K562 (cell line): Measurements from ENCODE around the gene ACRBP. TPM values are rescaled to one million over a fixed set of nuclear protein-coding genes. Genes with fewer than 3 reads are reported as not detected.
A peak's percentile ranks its signal among the peaks of the same experiment; 100 is the strongest.

ENCODE experiments used
- BRD9 ChIP-seq: fragments of 450-650 bp; IDR thresholded peaks from 2 replicates; pipeline ENCODE4 v1.6.1; 2018; ENCODE audit warnings: low read depth; ENCODE audit not compliant: partially characterized antibody
- CTCFL ChIP-seq: IDR thresholded peaks from 2 replicates; pipeline ENCODE4 v1.6.1; 2011; ENCODE audit warnings: borderline replicate concordance, low read depth, mild to moderate bottlenecking, moderate library complexity, low read length; ENCODE audit not compliant: insufficient read depth, poor library complexity, severe bottlenecking
- EP300 ChIP-seq: IDR thresholded peaks from 2 replicates; pipeline ENCODE4 v1.6.1; 2012; ENCODE audit warnings: low read length, improper control_type of control experiment
- EP400 ChIP-seq: fragments of 450-650 bp; IDR thresholded peaks from 2 replicates; pipeline ENCODE4 v1.6.1; 2017; ENCODE audit warnings: antibody characterized with exemption, mild to moderate bottlenecking, moderate library complexity
- ESRRA ChIP-seq: fragments of 450-650 bp; IDR thresholded peaks from 2 replicates; pipeline ENCODE4 v1.6.1; 2014; ENCODE audit warnings: low read depth, mild to moderate bottlenecking, moderate library complexity, borderline replicate concordance
- HDAC3 ChIP-seq: fragments of 450-650 bp; IDR thresholded peaks from 2 replicates; pipeline ENCODE4 v1.6.1; 2018; ENCODE audit warnings: borderline replicate concordance, mild to moderate bottlenecking, moderate library complexity; ENCODE audit not compliant: partially characterized antibody
- HMG20A ChIP-seq: fragments of 450-650 bp; formaldehyde crosslinking; conservative IDR thresholded peaks from 2 replicates; pipeline ENCODE4 v1.4.0; 2020; ENCODE audit warnings: mild to moderate bottlenecking, mixed read lengths
- KLF10 ChIP-seq: fragments of 250-450 bp; sonication (Bioruptor Pico); IDR thresholded peaks from 2 replicates; pipeline ENCODE4 v1.6.1; 2021; ENCODE audit warnings: matching md5 sums
- L3MBTL2 ChIP-seq: fragments of 450-650 bp; IDR thresholded peaks from 2 replicates; pipeline ENCODE4 v1.6.1; 2016; ENCODE audit warnings: mild to moderate bottlenecking, moderate library complexity
- LARP7 ChIP-seq: fragments of 450-650 bp; IDR thresholded peaks from 2 replicates; pipeline ENCODE4 v1.6.1; 2016
- LCOR ChIP-seq: sonication (generic); formaldehyde crosslinking; IDR thresholded peaks from 2 replicates; pipeline ENCODE4 v1.8.0; 2022; ENCODE audit warnings: mild to moderate bottlenecking, missing genetic modification reagents
- MEF2A ChIP-seq: IDR thresholded peaks from 2 replicates; pipeline ENCODE4 v1.6.1; 2011; ENCODE audit warnings: low read depth, mild to moderate bottlenecking, low read length, moderate library complexity; ENCODE audit not compliant: control insufficient read depth
- MTA3 ChIP-seq: fragments of 450-650 bp; formaldehyde crosslinking; IDR thresholded peaks from 2 replicates; pipeline ENCODE4 v1.6.1; 2017; ENCODE audit warnings: mild to moderate bottlenecking, borderline replicate concordance
- NCOA1 ChIP-seq: fragments of 450-650 bp; IDR thresholded peaks from 2 replicates; pipeline ENCODE4 v1.6.1; 2016; ENCODE audit warnings: low read depth
- NCOR1 ChIP-seq: fragments of 450-650 bp; IDR thresholded peaks from 2 replicates; pipeline ENCODE4 v1.6.1; 2016; ENCODE audit warnings: mild to moderate bottlenecking, moderate library complexity
- NFE2L1 ChIP-seq: fragments of 450-650 bp; IDR thresholded peaks from 2 replicates; pipeline ENCODE4 v1.6.1; 2016; ENCODE audit warnings: missing genetic modification characterization, low read depth, mild to moderate bottlenecking, missing compliant biosample characterization, moderate library complexity, borderline replicate concordance
- POLR2G ChIP-seq: fragments of 200-400 bp; formaldehyde crosslinking; IDR thresholded peaks from 2 replicates; pipeline ENCODE4 v1.6.1; 2017; ENCODE audit warnings: low read depth, mild to moderate bottlenecking, antibody characterized with exemption, low read length, moderate library complexity
- RAD51 ChIP-seq: fragments of 450-650 bp; IDR thresholded peaks from 2 replicates; pipeline ENCODE4 v1.7.1; 2016; ENCODE audit warnings: low read depth, mild to moderate bottlenecking, borderline replicate concordance
- RUNX1 ChIP-seq: sonication (generic); IDR thresholded peaks from 2 replicates; pipeline ENCODE4 v1.6.1; 2016; ENCODE audit warnings: antibody characterized with exemption, low read depth
- SMARCA4 ChIP-seq: fragments of 450-650 bp; IDR thresholded peaks from 2 replicates; pipeline ENCODE4 v1.6.1; 2016
- SREBF1 ChIP-seq: fragments of 150-350 bp; IDR thresholded peaks from 2 replicates; pipeline ENCODE4 v1.6.1; 2014; ENCODE audit warnings: antibody characterized with exemption, low read depth, low read length, borderline replicate concordance
- TEAD2 ChIP-seq: fragments of 450-650 bp; IDR thresholded peaks from 2 replicates; pipeline ENCODE4 v1.6.1; 2016; ENCODE audit warnings: missing genetic modification characterization, control low read depth, missing compliant biosample characterization
- YBX1 ChIP-seq: fragments of 450-650 bp; IDR thresholded peaks from 2 replicates; pipeline ENCODE4 v1.7.1; 2016; ENCODE audit warnings: mild to moderate bottlenecking
- ZC3H4 ChIP-seq: sonication (generic); formaldehyde crosslinking; IDR thresholded peaks from 2 replicates; pipeline ENCODE4 v1.9.0; 2021; ENCODE audit warnings: missing genetic modification reagents, borderline replicate concordance
- ZFX ChIP-seq: sonication (generic); formaldehyde crosslinking; IDR thresholded peaks from 2 replicates; pipeline ENCODE4 v1.8.0; 2022; ENCODE audit warnings: mild to moderate bottlenecking, missing genetic modification reagents, moderate library complexity
- ZNF143 ChIP-seq: sonication (generic); formaldehyde crosslinking; IDR thresholded peaks from 2 replicates; pipeline ENCODE4 v1.9.0; 2022; ENCODE audit warnings: mild to moderate bottlenecking, missing genetic modification reagents
- ZNF696 ChIP-seq: fragments of 250-450 bp; sonication (Bioruptor Pico); conservative IDR thresholded peaks from 2 replicates; pipeline ENCODE4 v1.4.0; 2020; ENCODE audit warnings: mild to moderate bottlenecking, moderate library complexity
- ZNF75A ChIP-seq: fragments of 450-650 bp; formaldehyde crosslinking; IDR thresholded peaks from 2 replicates; pipeline ENCODE4 v1.4.0; 2020; ENCODE audit warnings: mild to moderate bottlenecking
- polyA plus RNA-seq, 8 experiments: library from polyadenylated mRNA; depleted of rRNA in 4 of 8; stranded (reverse) in 5 of 8; unstranded in 3 of 8; fragments of >200 nt; fragmentation: Nextera tagmentation in 2 of 8; fragmentation: Illumina TruSeq in 1 of 8; extraction: Ambion mirVana in 2 of 8; extraction: Trizol in 1 of 8; gene quantifications; 2 replicates each; pipeline versions ENCODE4 v1.2.1 to v1.2.3, GENCODE V29; 2011 to 2014; ENCODE audit warnings: inconsistent platforms in 1 of 8, missing spikeins in 1 of 8
- total RNA-seq, 7 experiments: library from RNA; depleted of rRNA in 6 of 7; stranded (reverse); fragments of >200 nt in 6 of 7; fragmentation: Illumina TruSeq in 2 of 7; extraction: Trizol in 2 of 7; gene quantifications; 2 replicates each; pipeline versions ENCODE4 v1.2.1 to v1.2.3, GENCODE V29; 2011 to 2021; ENCODE audit warnings: low replicate concordance in 1 of 7
- TF ChIP-seq, protein P1 (sequence below): fragments of 200-800 bp; sonication (Bioruptor generic); IDR thresholded peaks from 2 replicates; pipeline ENCODE4 v1.6.1; 2017; ENCODE audit warnings: missing genetic modification characterization, missing compliant biosample characterization

The ACRBP gene
- total and polyA plus RNA-seq, 9 of the 15 experiments (the other 6 are each of a cell fraction or from before 2014, with no cell fraction given), result 3.1 to 31.8 (median 8.4) TPM

- TF ChIP-seq EP400, result peak; percentile 44; the same call in 1 of the 2 replicates
- no peak for TF ChIP-seq HMG20A (CRISPR knock-in tag)
- TF ChIP-seq ZNF143, result no peak
- no peak for TF ChIP-seq ESRRA
- TF ChIP-seq NCOA1, result 0 out of 2 replicates have a peak, but pooled peaks have one; percentile 20
- TF ChIP-seq SMARCA4, result peak; percentile 67; the same call in 1 of the 2 replicates
- TF ChIP-seq EP300, result peak; percentile 63; the same call in 1 of the 2 replicates
- no peak for TF ChIP-seq ZNF696
- no peak for TF ChIP-seq ZFX
- TF ChIP-seq ZNF75A, result no peak
- TF ChIP-seq TEAD2 (tag), result no peak
- TF ChIP-seq CTCFL, result no peak
- TF ChIP-seq L3MBTL2, result peak; percentile 36; the same call in 1 of the 2 replicates
- no peak for TF ChIP-seq KLF10 (CRISPR knock-in tag)
- TF ChIP-seq MTA3, result 0 out of 2 replicates have a peak, but pooled peaks have one; percentile 48
- TF ChIP-seq LARP7, result no peak
- TF ChIP-seq RAD51, result 0 out of 2 replicates have a peak, but pooled peaks have one; percentile 43
- TF ChIP-seq LCOR, result no peak
- no peak for TF ChIP-seq YBX1
- TF ChIP-seq RUNX1, result no peak
- TF ChIP-seq HDAC3, result no peak
- TF ChIP-seq, protein P1, sequence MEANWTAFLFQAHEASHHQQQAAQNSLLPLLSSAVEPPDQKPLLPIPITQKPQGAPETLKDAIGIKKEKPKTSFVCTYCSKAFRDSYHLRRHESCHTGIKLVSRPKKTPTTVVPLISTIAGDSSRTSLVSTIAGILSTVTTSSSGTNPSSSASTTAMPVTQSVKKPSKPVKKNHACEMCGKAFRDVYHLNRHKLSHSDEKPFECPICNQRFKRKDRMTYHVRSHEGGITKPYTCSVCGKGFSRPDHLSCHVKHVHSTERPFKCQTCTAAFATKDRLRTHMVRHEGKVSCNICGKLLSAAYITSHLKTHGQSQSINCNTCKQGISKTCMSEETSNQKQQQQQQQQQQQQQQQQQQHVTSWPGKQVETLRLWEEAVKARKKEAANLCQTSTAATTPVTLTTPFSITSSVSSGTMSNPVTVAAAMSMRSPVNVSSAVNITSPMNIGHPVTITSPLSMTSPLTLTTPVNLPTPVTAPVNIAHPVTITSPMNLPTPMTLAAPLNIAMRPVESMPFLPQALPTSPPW (CRISPR knock-in tag), result peak; percentile 68
- no peak for TF ChIP-seq SREBF1
- TF ChIP-seq ZC3H4 (CRISPR knock-in tag), result no peak
- no peak for TF ChIP-seq NFE2L1
- TF ChIP-seq MEF2A, result no peak
- no peak for TF ChIP-seq BRD9
- no peak for TF ChIP-seq POLR2G
- peak; percentile 56 for TF ChIP-seq NCOR1
Measured at GRCh38 chr12:6626654-6627283, 20.5 kb downstream of the ACRBP start (continued).
